Transverse colon (tissue), 4 donors: ENCODE results near the gene SPG7. TPM values are rescaled to one million over a fixed set of nuclear protein-coding genes. Genes with fewer than 3 reads are reported as not detected.

Experiments
- DNase-seq: peaks from one replicate; pipeline ENCODE4 v3.0.0-alpha.2; 2019
- H3K27ac ChIP-seq, 4 donors: fragments of 200-600 bp; sonication (generic); 2 replicates each; pipeline ENCODE4 v1.5.1; 2016 to 2018; ENCODE audit warnings: inconsistent platforms in 4 of 4
- H3K27me3 ChIP-seq: fragments of 200-600 bp; sonication (generic); 2 replicates; pipeline ENCODE4 v1.5.1; 2017; ENCODE audit warnings: inconsistent platforms
- H3K36me3 ChIP-seq, 4 donors: fragments of 200-600 bp; sonication (generic); 2 replicates each; pipeline ENCODE4 v1.5.1; 2017 to 2019; ENCODE audit warnings: inconsistent platforms in 4 of 4
- H3K4me1 ChIP-seq, 4 donors: fragments of 200-600 bp; sonication (generic); 2 replicates each; pipeline ENCODE4 v1.5.1; 2017 to 2020; ENCODE audit warnings: inconsistent platforms in 4 of 4
- H3K4me3 ChIP-seq, 4 donors: fragments of 200-600 bp; sonication (generic); 1 replicate in 1 of 4; 2 replicates in 3 of 4; pipeline versions ENCODE4 v1.5.1 to v1.6.1; 2017 to 2019; ENCODE audit warnings: inconsistent platforms in 4 of 4
- H3K9me3 ChIP-seq, 2 donors: fragments of 200-600 bp; sonication (generic); 2 replicates each; pipeline ENCODE4 v1.5.1; 2017 to 2019; ENCODE audit warnings: inconsistent platforms in 2 of 2
- EP300 ChIP-seq: sonication (generic); formaldehyde crosslinking; IDR thresholded peaks from one replicate; pipeline ENCODE4 v1.6.1; 2017; ENCODE audit warnings: antibody characterized with exemption, low read depth
- POLR2A ChIP-seq: fragments of 450-650 bp; IDR thresholded peaks from one replicate; pipeline ENCODE4 v1.6.1; 2016; ENCODE audit warnings: antibody characterized with exemption, mild to moderate bottlenecking, moderate library complexity
- POLR2AphosphoS5 ChIP-seq, 3 donors: sonication (generic); formaldehyde crosslinking; IDR thresholded peaks; one replicate each; pipeline ENCODE4 v1.6.1; 2016; ENCODE audit warnings: antibody characterized with exemption in 3 of 3
- WGBS, 2 donors: methylation state at CpG; one replicate each; pipeline ENCODE4 v1.1.5; 2018; ENCODE audit warnings: low coverage in 1 of 2; 5-methylcytosine and 5-hydroxymethylcytosine counted together
- in situ Hi-C, 4 donors: fragments of 200-750 bp; cut with MboI; loops; one replicate each; pipeline versions ENCODE4 v1.15.0 to v1.15.1; 2017; ENCODE audit warnings: low sequenced_read_pairs in 3 of 4, low pct_ligation_motif_present in 1 of 4, low pct_unique_long_range_greater_than_20kb in 1 of 4
- intact Hi-C: fragments of 100-400 bp; cut with DNase I; formaldehyde crosslinking; loops from one replicate; pipeline ENCODE4 v1.15.1; 2023; ENCODE audit warnings: low total_unique reads
- total RNA-seq, 4 donors: library from RNA; depleted of rRNA; stranded (reverse); fragments of >200 nt; gene quantifications; one replicate each; pipeline ENCODE4 v1.1.0, GENCODE V29; 2016
- TF ChIP-seq, protein P1 (sequence below), 5 experiments: fragments of 200-600 bp in 3 of 5; fragments of 450-650 bp in 2 of 5; sonication (generic) in 3 of 5; IDR thresholded peaks; 1 replicate in 2 of 5; 2 replicates in 3 of 5; pipeline ENCODE4 v1.5.1; 2016 to 2017; ENCODE audit warnings: antibody characterized with exemption in 5 of 5, inconsistent platforms in 3 of 5, mild to moderate bottlenecking in 2 of 5, moderate library complexity in 1 of 5

SPG7 gene
- total RNA-seq, 4 donors from 2014 or later, result 168 to 408 (median 285) TPM

DNA sequence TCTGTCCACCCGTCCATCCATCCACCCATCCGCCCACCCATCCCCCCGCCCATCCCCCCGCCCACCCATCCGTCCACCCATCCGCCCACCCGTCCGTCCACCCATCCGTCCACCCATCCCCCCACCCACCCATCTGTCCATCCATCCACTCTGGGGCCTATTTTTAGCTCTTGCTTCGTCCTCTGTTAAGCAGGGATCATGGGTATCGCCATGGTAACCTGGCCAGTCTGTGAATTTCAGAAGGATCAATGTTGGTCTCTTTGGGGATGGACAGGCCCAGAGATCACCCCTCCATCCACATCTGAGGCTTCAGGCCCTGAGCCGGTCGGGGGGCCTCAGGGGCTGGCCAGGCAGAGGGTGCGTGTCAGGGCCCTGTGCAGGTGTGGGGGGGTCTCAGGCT lies 90.0 kb downstream of the SPG7 start:
- 58% methylated on average over 5 of the region's 14 CpGs; no CpG with 5 or more reads in 1 of the 2 donors for WGBS, 2 donors
- Histone ChIP-seq H3K36me3 (no peaks in the 10 kb centered on the region), H3K4me1 (no peaks in the 10 kb centered on the region), H3K4me3 (no peak overlapping the region), H3K27me3 (peaks cover 17% of the 10 kb centered on the region), H3K9me3 (no peaks in the 10 kb centered on the region), H3K27ac (no peak overlapping the region)
- intact Hi-C loops, result no loop called here
- TF ChIP-seq POLR2AphosphoS5 (IDR thresholded peaks at IDR 0.05) (no peak), EP300 (no peak), POLR2A (no peak)
- TF ChIP-seq, protein P1, sequence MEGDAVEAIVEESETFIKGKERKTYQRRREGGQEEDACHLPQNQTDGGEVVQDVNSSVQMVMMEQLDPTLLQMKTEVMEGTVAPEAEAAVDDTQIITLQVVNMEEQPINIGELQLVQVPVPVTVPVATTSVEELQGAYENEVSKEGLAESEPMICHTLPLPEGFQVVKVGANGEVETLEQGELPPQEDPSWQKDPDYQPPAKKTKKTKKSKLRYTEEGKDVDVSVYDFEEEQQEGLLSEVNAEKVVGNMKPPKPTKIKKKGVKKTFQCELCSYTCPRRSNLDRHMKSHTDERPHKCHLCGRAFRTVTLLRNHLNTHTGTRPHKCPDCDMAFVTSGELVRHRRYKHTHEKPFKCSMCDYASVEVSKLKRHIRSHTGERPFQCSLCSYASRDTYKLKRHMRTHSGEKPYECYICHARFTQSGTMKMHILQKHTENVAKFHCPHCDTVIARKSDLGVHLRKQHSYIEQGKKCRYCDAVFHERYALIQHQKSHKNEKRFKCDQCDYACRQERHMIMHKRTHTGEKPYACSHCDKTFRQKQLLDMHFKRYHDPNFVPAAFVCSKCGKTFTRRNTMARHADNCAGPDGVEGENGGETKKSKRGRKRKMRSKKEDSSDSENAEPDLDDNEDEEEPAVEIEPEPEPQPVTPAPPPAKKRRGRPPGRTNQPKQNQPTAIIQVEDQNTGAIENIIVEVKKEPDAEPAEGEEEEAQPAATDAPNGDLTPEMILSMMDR (IDR thresholded peaks at IDR 0.05), result no peak
- in situ Hi-C loops, result no loop called here
- no peak for DNase-seq

DNA sequence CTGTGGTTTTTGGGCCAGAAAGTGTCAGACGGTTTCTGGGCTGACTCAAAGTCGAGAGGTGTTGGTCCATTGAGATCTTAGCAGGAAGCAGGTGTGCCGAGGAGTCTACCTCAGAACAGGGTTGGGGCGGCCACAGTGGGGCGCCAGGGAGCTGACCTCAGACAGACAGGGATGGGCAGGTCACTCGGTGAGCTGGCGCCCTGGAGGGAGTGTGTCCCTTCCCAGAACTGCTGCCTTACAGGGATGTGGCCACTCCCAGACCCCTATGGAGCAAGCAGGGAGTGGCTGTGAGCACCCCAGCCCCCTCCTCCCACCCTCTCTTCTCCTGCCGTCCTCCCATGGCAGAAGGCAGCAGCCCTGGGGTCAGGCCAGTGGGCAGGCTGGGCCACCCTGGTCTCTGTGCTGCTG lies 91.3 kb downstream of the SPG7 start:
- Histone ChIP-seq H3K4me1 (no peaks in the 10 kb centered on the region), H3K27me3 (peaks cover 19% of the 10 kb centered on the region), H3K36me3 (no peaks in the 10 kb centered on the region), H3K4me3 (no peak overlapping the region), H3K9me3 (no peaks in the 10 kb centered on the region), H3K27ac (no peak overlapping the region)
- intact Hi-C loops, result no loop called here
- in situ Hi-C loops, result no loop called here
- TF ChIP-seq, protein P1 (IDR thresholded peaks at IDR 0.05), result peak in 3 of 5 experiments; percentile 13 to 39 (median 27)
- no peak for TF ChIP-seq POLR2AphosphoS5 (IDR thresholded peaks at IDR 0.05)
- 21 to 40% methylated on average over 1 to 7 of the region's 8 CpGs for WGBS, 2 donors
- peak; percentile 61 for DNase-seq

DNA sequence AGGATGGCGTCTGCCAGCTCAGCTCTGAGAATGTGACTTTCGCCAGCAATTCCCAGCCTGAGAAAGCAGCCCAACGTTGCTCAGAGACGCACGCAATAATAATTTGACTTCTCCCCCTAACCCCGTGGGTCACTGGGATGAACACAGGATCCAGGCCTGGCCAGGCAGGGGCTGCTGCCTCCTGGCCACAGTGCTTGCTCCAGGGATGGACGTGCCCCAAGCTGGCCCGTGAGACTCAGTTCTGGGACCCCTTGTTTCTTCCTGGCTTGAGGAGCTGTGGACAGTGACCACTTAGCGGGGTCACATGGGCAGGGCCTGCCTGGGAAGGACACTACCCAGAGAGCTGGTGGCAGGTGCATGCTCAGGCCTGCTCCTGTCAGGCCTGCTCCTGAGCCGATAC lies 91.7 kb downstream of the SPG7 start:
- no peak for DNase-seq

DNA sequence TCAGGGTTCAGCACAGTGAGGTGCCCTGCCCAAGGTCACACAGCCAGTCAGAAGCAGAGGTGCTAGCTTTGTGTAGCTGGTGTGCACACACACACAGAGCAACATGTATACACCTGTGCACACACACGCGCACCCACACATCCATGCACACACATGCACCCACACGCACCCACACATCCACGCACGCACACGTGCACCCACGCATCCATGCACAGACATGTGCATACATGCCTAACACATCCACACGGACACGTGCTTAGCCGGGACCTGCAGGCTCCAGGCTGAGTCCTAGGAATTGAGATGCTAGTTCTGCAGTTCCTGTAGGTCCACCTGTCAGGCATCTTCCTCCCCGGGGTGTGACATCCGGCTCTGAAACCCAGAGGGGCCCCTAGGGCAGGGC lies 92.2 kb downstream of the SPG7 start:
- Histone ChIP-seq H3K27me3 (peaks cover 27% of the 10 kb centered on the region), H3K27ac (no peak overlapping the region), H3K4me3 (no peak overlapping the region), H3K9me3 (no peaks in the 10 kb centered on the region), H3K4me1 (no peaks in the 10 kb centered on the region), H3K36me3 (no peaks in the 10 kb centered on the region)
- DNase-seq, result no peak
- 71% methylated on average over 12 of the region's 12 CpGs; no CpG with 5 or more reads in 1 of the 2 donors for WGBS, 2 donors
- TF ChIP-seq POLR2AphosphoS5 (IDR thresholded peaks at IDR 0.05) (no peak), EP300 (no peak), POLR2A (no peak)
- TF ChIP-seq, protein P1 (IDR thresholded peaks at IDR 0.05), result no peak
- in situ Hi-C loops, result no loop called here
- intact Hi-C loops, result no loop called here

More for the DNA sequence above, 91.7 kb downstream of the SPG7 start:
- no peak overlapping the region for H3K4me3 ChIP-seq
- TF ChIP-seq, protein P1 (IDR thresholded peaks at IDR 0.05), result no peak
- TF ChIP-seq POLR2AphosphoS5 (IDR thresholded peaks at IDR 0.05) (no peak), POLR2A (no peak), EP300 (no peak)
- no peaks in the 10 kb centered on the region for H3K9me3 ChIP-seq
- peaks cover 22% of the 10 kb centered on the region for H3K27me3 ChIP-seq
- in situ Hi-C loops, result no loop called here
- intact Hi-C loops, result no loop called here
- no peaks in the 10 kb centered on the region for H3K4me1 ChIP-seq
- H3K36me3 ChIP-seq, result no peaks in the 10 kb centered on the region
- H3K27ac ChIP-seq, result no peak overlapping the region
- WGBS, 2 donors, result 67 to 83% methylated on average over 4 to 9 of the region's 10 CpGs
